Neural cell (in vitro differentiated cells): ENCODE measurements around the gene ANKS1A. TPM values are rescaled to one million over a fixed set of nuclear protein-coding genes. Genes with fewer than 3 reads are reported as not detected.

Source experiments
- H2AFZ ChIP-seq: fragments of 200-600, 300-800 bp; sonication (generic), shearing (Covaris generic); 2 replicates; pipeline ENCODE4 v1.6.0; 2014; ENCODE audit warnings: low read depth, mild to moderate bottlenecking, antibody characterized with exemption, low read length, moderate library complexity
- H3F3A ChIP-seq: fragments of 200-600 bp; shearing (Covaris generic); 2 replicates; pipeline ENCODE4 v1.6.1; 2016; ENCODE audit warnings: mild to moderate bottlenecking, moderate library complexity, mixed read lengths, antibody characterized with exemption, low read length; ENCODE audit not compliant: insufficient read depth, poor library complexity, severe bottlenecking
- H3K27ac ChIP-seq: fragments of 200-600, 300-800 bp; sonication (generic), shearing (Covaris generic); 2 replicates; pipeline ENCODE4 v1.5.1; 2014; ENCODE audit warnings: mild to moderate bottlenecking, low read length, moderate library complexity
- H3K27me3 ChIP-seq: fragments of 300-800, 200-600 bp; sonication (generic), shearing (Covaris generic); 2 replicates; pipeline ENCODE4 v1.6.0; 2014; ENCODE audit warnings: mild to moderate bottlenecking, low read depth, low read length, moderate library complexity; ENCODE audit not compliant: insufficient read depth
- H3K36me3 ChIP-seq: fragments of 300-800, 200-600 bp; sonication (generic), shearing (Covaris generic); 2 replicates; pipeline ENCODE4 v1.5.1; 2014; ENCODE audit warnings: mild to moderate bottlenecking, antibody characterized with exemption, low read length, moderate library complexity; ENCODE audit not compliant: insufficient read depth
- H3K4me2 ChIP-seq: fragments of 300-800, 200-600 bp; sonication (generic), shearing (Covaris generic); 2 replicates; pipeline ENCODE4 v1.6.0; 2014; ENCODE audit warnings: mild to moderate bottlenecking, low read length
- H3K4me3 ChIP-seq: fragments of 300-800, 200-600 bp; sonication (generic), shearing (Covaris generic); 2 replicates; pipeline ENCODE4 v1.5.1; 2014; ENCODE audit warnings: mild to moderate bottlenecking, low read length, moderate library complexity
- H3K79me2 ChIP-seq: fragments of 200-600 bp; shearing (Covaris generic); replicated peaks from 2 replicates; pipeline ENCODE4 v1.6.0; 2014; ENCODE audit warnings: mild to moderate bottlenecking, low read length, moderate library complexity; ENCODE audit not compliant: insufficient read depth
- H3K9ac ChIP-seq: fragments of 300-800, 200-600 bp; sonication (generic), shearing (Covaris generic); 2 replicates; pipeline ENCODE4 v1.6.1; 2016; ENCODE audit warnings: mild to moderate bottlenecking, low read length, mixed read lengths
- H3K9me2 ChIP-seq: fragments of 200-600 bp; shearing (Covaris generic); 2 replicates; pipeline ENCODE4 v1.6.1; 2016; ENCODE audit warnings: mild to moderate bottlenecking, low read length, mixed read lengths; ENCODE audit not compliant: insufficient read depth
- H3K9me3 ChIP-seq: fragments of 200-600, 300-800 bp; sonication (generic), shearing (Covaris generic); 2 replicates; pipeline ENCODE4 v1.6.1; 2016; ENCODE audit warnings: mild to moderate bottlenecking, mixed run types, low read length, moderate library complexity, mixed read lengths
- H4K20me1 ChIP-seq: fragments of 200-600 bp; shearing (Covaris generic); 2 replicates; pipeline ENCODE4 v1.6.1; 2016; ENCODE audit warnings: mild to moderate bottlenecking, mixed run types; ENCODE audit not compliant: insufficient read depth
- EP300 ChIP-seq: fragments of 450-650 bp; conservative IDR thresholded peaks from 2 replicates; pipeline ENCODE4 v1.6.1; 2014; ENCODE audit warnings: antibody characterized with exemption, mild to moderate bottlenecking, moderate library complexity; ENCODE audit not compliant: poor library complexity, severe bottlenecking
- EZH2 ChIP-seq: fragments of 200-600, 300-800 bp; shearing (Covaris generic), sonication (generic); IDR thresholded peaks from 2 replicates; pipeline ENCODE4 v1.6.1; 2014; ENCODE audit warnings: antibody characterized with exemption, low read length, borderline replicate concordance, mild to moderate bottlenecking; ENCODE audit not compliant: insufficient read depth, poor library complexity, severe bottlenecking
- MXI1 ChIP-seq: fragments of 450-650 bp; conservative IDR thresholded peaks from 2 replicates; pipeline ENCODE4 v1.6.1; 2014; ENCODE audit warnings: antibody characterized with exemption, mild to moderate bottlenecking; ENCODE audit not compliant: poor library complexity, severe bottlenecking
- POLR2AphosphoS5 ChIP-seq: IDR thresholded peaks from 2 replicates; pipeline ENCODE4 v1.6.1; 2012
- RAD21 ChIP-seq: fragments of 450-650 bp; conservative IDR thresholded peaks from 2 replicates; pipeline ENCODE4 v1.6.1; 2014; ENCODE audit warnings: antibody characterized with exemption, mild to moderate bottlenecking, moderate library complexity
- REST ChIP-seq: IDR thresholded peaks from 2 replicates; pipeline ENCODE4 v1.6.1; 2012; ENCODE audit warnings: borderline replicate concordance
- SMC3 ChIP-seq: fragments of 450-650 bp; conservative IDR thresholded peaks from 2 replicates; pipeline ENCODE4 v1.6.1; 2014; ENCODE audit warnings: antibody characterized with exemption, mild to moderate bottlenecking, moderate library complexity; ENCODE audit not compliant: poor library complexity
- TAF1 ChIP-seq: IDR thresholded peaks from 2 replicates; pipeline ENCODE4 v1.6.1; 2012; ENCODE audit warnings: low read depth
- polyA plus RNA-seq: library from polyadenylated mRNA; depleted of rRNA; stranded (reverse); fragments of >200 nt; gene quantifications from 2 replicates; pipeline ENCODE4 v1.2.3, GENCODE V29; 2014
- TF ChIP-seq, protein P1 (sequence below): fragments of 450-650 bp; IDR thresholded peaks from 2 replicates; pipeline ENCODE4 v1.5.1; 2014; ENCODE audit warnings: antibody characterized with exemption, mild to moderate bottlenecking, moderate library complexity; ENCODE audit not compliant: poor library complexity, severe bottlenecking

The ANKS1A gene
- polyA plus RNA-seq, 1 donor from 2014 or later, result 22.6 TPM

GRCh38 chr6:35093783-35094182 is 204.7 kb downstream of the ANKS1A start:
- Histone ChIP-seq H3K4me2 (no peak overlapping the region), H3K27me3 (no peaks in the 10 kb centered on the region), H3K9me2 (no peaks in the 10 kb centered on the region), H3F3A (no peaks in the 10 kb centered on the region), H4K20me1 (no peaks in the 10 kb centered on the region), H3K9ac (no peak overlapping the region), H3K36me3 (no peaks in the 10 kb centered on the region), H3K79me2 (no peaks in the 10 kb centered on the region), H2AFZ (no peak overlapping the region), H3K9me3 (no peaks in the 10 kb centered on the region), H3K27ac (no peak overlapping the region), H3K4me3 (no peak overlapping the region)
- TF ChIP-seq TAF1, result no peak
- no peak for TF ChIP-seq REST
- no peak for TF ChIP-seq POLR2AphosphoS5
- TF ChIP-seq SMC3, result no peak
- TF ChIP-seq MXI1, result no peak
- TF ChIP-seq, protein P1, sequence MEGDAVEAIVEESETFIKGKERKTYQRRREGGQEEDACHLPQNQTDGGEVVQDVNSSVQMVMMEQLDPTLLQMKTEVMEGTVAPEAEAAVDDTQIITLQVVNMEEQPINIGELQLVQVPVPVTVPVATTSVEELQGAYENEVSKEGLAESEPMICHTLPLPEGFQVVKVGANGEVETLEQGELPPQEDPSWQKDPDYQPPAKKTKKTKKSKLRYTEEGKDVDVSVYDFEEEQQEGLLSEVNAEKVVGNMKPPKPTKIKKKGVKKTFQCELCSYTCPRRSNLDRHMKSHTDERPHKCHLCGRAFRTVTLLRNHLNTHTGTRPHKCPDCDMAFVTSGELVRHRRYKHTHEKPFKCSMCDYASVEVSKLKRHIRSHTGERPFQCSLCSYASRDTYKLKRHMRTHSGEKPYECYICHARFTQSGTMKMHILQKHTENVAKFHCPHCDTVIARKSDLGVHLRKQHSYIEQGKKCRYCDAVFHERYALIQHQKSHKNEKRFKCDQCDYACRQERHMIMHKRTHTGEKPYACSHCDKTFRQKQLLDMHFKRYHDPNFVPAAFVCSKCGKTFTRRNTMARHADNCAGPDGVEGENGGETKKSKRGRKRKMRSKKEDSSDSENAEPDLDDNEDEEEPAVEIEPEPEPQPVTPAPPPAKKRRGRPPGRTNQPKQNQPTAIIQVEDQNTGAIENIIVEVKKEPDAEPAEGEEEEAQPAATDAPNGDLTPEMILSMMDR, result no peak
- TF ChIP-seq EZH2, result no peak
- TF ChIP-seq EP300, result no peak
- TF ChIP-seq RAD21, result no peak

GRCh38 chr6:35094183-35094582 is 205.1 kb downstream of the ANKS1A start:
- no peak overlapping the region for H3K27ac ChIP-seq
- no peaks in the 10 kb centered on the region for H3K27me3 ChIP-seq
- H3K36me3 ChIP-seq, result no peaks in the 10 kb centered on the region
- TF ChIP-seq POLR2AphosphoS5, result no peak
- no peak for TF ChIP-seq TAF1
- no peak for TF ChIP-seq EP300
- no peak for TF ChIP-seq SMC3
- no peak for TF ChIP-seq RAD21
- TF ChIP-seq MXI1, result no peak
- TF ChIP-seq, protein P1, result no peak
- no peaks in the 10 kb centered on the region for H4K20me1 ChIP-seq
- no peak overlapping the region for H3K4me3 ChIP-seq
- H3K9ac ChIP-seq, result no peak overlapping the region
- H3K79me2 ChIP-seq, result no peaks in the 10 kb centered on the region
- H3K9me2 ChIP-seq, result no peaks in the 10 kb centered on the region
- no peaks in the 10 kb centered on the region for H3K9me3 ChIP-seq
- H3K4me2 ChIP-seq, result no peak overlapping the region
- no peaks in the 10 kb centered on the region for H3F3A ChIP-seq
- no peak overlapping the region for H2AFZ ChIP-seq
